Erythroblast (primary cell): ENCODE measurements around the gene GPC6.

ENCODE experiments used
- DNase-seq, 2 experiments: peaks; one replicate each; lab custom pipeline; 2025; lab: John Stamatoyannopoulos, UW
- GATA1 ChIP-seq: IDR thresholded peaks from 2 replicates; pipeline ENCODE4 v1.6.1; 2011; ENCODE audit warnings: low read depth, mild to moderate bottlenecking, control low read depth, low read length, moderate library complexity
- POLR2A ChIP-seq: IDR thresholded peaks from 2 replicates; pipeline ENCODE4 v1.6.1; 2011; ENCODE audit warnings: mild to moderate bottlenecking, low read length

The GPC6 gene

DNA sequence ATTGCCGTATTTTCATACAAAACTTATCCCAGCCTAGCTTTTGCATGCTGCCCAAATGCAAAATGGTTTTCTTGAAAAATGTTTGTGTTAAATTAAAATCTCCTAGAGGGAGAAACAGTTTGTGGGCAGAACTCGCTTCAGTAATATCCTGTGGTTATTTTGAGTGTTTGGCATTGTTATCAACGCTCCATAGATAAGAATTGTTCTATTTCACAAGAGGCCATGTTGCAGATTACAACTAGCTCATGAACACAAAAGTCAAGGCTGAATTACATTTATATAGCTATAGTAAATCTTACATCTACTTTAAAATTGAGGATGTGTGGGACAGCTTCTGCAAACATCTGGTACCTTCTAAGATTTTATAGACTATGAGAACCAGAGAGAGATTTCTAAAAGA lies 805.0 kb downstream of the GPC6 start:
- TF ChIP-seq POLR2A (no peak), GATA1 (no peak)
- DNase-seq = no peak

DNA sequence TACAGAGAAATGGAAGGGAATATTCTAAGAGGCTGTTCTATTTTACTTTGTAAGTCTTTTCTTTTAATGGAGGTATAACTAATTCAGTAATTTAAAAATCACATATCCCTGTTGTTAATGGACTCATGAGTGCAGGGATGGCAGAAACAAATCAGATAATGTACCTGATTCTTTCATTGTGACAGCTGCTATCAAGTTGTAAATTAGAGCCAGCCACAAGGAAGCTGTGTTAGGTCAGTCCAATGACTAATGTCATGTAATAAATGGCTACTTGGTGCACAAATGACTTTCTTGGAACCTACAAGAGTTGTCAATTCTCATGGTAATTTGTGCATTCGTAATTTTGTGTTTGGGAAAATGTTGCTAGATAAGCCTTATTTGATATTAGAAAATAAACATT lies 806.5 kb downstream of the GPC6 start:
- no peak for DNase-seq
- no peak for TF ChIP-seq GATA1
- TF ChIP-seq POLR2A = no peak

DNA sequence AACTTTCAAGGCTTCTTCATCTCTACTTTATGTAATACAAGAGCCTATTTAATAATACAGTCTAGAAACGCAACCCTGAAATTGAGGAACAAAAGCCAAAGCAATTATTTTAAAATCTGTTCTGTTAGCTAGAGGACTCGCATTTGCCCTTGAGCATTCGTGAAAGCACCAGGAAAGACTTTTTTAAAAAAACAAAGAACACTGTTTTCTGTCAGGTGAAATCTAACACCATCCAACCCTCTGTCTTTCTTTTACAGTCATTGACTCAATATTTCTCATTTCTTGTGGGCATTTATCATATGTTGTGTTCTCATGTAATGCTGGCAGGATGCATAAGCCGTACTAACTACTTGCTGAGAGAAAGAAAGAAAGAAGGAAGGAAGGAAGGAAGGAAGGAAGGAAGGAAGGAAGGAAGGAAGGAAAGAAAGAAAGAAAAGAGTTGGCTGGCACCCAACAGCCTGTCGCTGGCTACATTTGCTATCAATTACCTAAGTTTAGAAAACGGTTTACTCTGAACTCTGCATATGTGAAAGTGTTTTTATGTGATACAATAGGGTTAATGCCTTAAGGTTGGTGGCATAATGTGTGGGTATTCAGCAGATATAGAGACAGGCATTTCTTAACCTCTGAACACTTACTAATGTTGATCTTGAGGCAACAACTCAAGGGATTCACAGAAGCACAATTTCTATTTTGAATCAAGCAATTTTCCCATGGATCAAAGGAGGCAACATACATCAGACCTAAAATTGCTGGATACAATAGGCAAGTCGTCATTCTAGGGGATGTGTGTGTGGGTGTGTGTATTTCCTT lies 807.4 kb downstream of the GPC6 start:
- TF ChIP-seq GATA1 (no peak), POLR2A (no peak)
- DNase-seq = no peak

- TF ChIP-seq POLR2A = no peak
- no peak for TF ChIP-seq GATA1
- no peak for DNase-seq
Measured at GRCh38 chr13:94050039-94050438, 823.4 kb downstream of the GPC6 start.

- no peak for DNase-seq
- TF ChIP-seq GATA1 (no peak), POLR2A (no peak)
Measured at GRCh38 chr13:94050686-94051085, 824.1 kb downstream of the GPC6 start.

GRCh38 chr13:94053986-94054593 lies 827.5 kb downstream of the GPC6 start:
- TF ChIP-seq POLR2A = no peak
- no peak for TF ChIP-seq GATA1
- DNase-seq = no peak

DNA sequence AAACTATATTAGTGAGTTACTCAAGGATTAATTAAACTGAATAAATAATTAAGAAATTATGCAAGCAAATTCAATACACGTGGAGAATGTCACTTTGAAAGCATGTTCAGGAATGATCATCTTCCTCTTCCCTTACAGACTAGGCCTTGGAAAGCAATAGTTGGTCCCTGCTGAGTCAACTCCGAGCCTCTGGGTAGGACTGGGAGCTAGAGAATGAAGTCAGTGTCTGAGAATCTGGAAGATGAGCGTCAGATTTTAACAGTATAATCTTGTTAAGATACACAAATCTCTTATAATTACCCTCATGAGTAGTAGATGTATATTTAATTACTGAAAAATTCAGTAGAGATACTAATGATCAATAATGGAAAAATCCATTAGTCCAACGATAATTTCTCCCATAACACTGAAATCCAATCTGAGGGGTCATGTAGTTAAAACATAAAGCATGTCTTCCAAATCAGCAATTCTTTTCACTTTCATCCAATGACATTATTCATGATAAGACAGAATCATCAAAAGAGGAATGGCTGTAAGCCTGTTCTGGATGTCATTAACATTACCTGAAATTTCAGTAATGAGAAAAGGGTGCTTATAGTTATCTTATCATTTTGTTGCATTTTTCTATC lies 829.9 kb downstream of the GPC6 start:
- TF ChIP-seq GATA1 = no peak
- no peak for TF ChIP-seq POLR2A
- DNase-seq = no peak

- DNase-seq = no peak
- TF ChIP-seq GATA1 (no peak), POLR2A (no peak)
Measured at GRCh38 chr13:94057618-94058186, 831.1 kb downstream of the GPC6 start.

DNA sequence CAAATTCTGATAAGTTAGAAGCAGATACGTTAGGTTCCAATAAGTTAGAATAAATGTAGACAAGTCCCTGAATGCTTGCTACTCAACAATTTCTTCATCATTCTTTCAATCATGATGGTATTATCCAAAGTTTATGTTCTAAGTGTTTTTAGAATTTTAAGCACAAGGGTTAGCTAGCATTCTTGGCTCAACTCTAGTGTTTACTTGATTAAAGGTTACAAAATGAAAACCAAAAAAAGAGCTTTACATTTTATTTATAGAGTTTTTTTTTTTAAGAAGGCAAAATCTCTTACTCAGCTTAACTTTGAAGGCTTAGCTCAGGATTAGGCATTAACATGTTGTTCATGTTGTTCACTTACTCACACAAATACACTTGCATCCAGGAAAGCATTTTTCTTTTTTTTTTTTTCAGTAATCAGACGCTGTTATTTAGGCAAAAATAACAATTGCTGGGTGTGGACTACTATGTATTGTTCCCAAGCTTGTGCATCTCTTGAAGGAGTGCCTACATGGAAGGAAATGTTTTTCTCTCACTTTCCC lies 832.3 kb downstream of the GPC6 start:
- TF ChIP-seq POLR2A = no peak
- no peak for TF ChIP-seq GATA1
- DNase-seq = no peak

- no peak for DNase-seq
- TF ChIP-seq GATA1 (no peak), POLR2A (no peak)
Measured at GRCh38 chr13:94061301-94061700, 834.7 kb downstream of the GPC6 start.

- no peak for TF ChIP-seq GATA1
- no peak for DNase-seq
Measured at GRCh38 chr13:94063096-94063495, 836.5 kb downstream of the GPC6 start.

DNA sequence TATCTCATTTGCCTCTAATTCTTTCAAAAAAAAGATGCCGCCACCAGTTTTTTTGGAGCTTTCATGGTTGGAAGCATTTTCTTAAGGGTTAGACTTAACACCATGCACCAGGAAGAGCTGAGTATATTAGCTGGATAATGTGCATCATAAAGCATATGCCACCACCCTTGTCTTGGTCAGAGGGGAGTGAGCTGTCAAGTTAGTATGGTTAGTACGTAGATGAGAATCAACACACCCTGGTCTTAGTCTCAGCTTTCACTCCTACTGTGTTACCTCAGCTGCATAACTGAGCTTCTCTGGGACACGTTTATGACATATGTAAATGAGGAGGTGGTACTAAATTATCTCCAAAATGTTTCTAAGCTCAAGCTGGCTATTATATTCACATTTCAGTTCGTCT lies 837.2 kb downstream of the GPC6 start:
- DNase-seq = no peak

GRCh38 chr13:94065741-94066140 lies 839.1 kb downstream of the GPC6 start:
- TF ChIP-seq POLR2A (no peak), GATA1 (no peak)
- no peak for DNase-seq

More for the DNA sequence above, 837.2 kb downstream of the GPC6 start:
- no peak for TF ChIP-seq GATA1
- TF ChIP-seq POLR2A = no peak

GRCh38 chr13:94073007-94073744 lies 846.6 kb downstream of the GPC6 start:
- no peak for DNase-seq
- TF ChIP-seq POLR2A (no peak), GATA1 (no peak)
